ENCODE data around the gene PPP1R12B. TPM values are rescaled to one million over a fixed set of nuclear protein-coding genes. Genes with fewer than 3 reads are reported as not detected.

PPP1R12B gene
- total RNA-seq, 4 donors from 2014 or later: 747 to 1,375 (median 979) TPM

DNA sequence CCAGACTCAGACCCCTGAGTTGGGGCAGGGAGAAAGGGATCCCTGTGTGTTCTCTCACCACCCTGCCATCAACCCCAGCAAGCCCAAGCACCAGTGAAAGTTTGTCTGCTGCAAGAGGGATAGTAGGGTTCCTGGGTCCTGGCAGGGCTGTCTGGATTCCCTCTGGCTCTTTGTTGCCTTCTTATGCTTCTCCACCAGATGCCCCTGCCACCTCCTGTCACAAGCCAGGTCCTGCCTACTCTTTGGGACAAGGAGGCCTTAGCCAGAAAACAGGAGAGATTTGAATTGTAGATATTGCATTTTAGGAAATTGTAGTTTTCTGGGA, 28.5 kb upstream of the PPP1R12B start:
- peaks cover 16% of the 10 kb centered on the region for H3K27me3 ChIP-seq
- H3K9me3 ChIP-seq: no peaks in the 10 kb centered on the region
- TF ChIP-seq POLR2AphosphoS5 (IDR thresholded peaks at IDR 0.05) (no peak), CTCF (IDR thresholded peaks at IDR 0.05) (no peak), POLR2A (IDR thresholded peaks at IDR 0.05) (no peak), EP300 (IDR thresholded peaks at IDR 0.05) (no peak)
- H3K27ac ChIP-seq: no peak overlapping the region
- H3K4me3 ChIP-seq: no peak overlapping the region
- ATAC-seq: no peak
- H3K36me3 ChIP-seq: no peaks in the 10 kb centered on the region
- H3K4me1 ChIP-seq: no peaks in the 10 kb centered on the region

GRCh38 chr1:202323731-202324130, 24.8 kb upstream of the PPP1R12B start:
- TF ChIP-seq POLR2AphosphoS5 (IDR thresholded peaks at IDR 0.05) (no peak), POLR2A (IDR thresholded peaks at IDR 0.05) (no peak), EP300 (IDR thresholded peaks at IDR 0.05) (no peak), CTCF (IDR thresholded peaks at IDR 0.05) (no peak)
- no peak for ATAC-seq
- WGBS, 2 donors (ENCODE audit: low coverage in 1 of 2): 76 to 88% methylated on average over 4 of the region's 4 CpGs

GRCh38 chr1:202324646-202325045, 23.9 kb upstream of the PPP1R12B start:
- TF ChIP-seq POLR2A (IDR thresholded peaks at IDR 0.05): no peak
- TF ChIP-seq CTCF (IDR thresholded peaks at IDR 0.05): no peak
- no peak for TF ChIP-seq EP300 (IDR thresholded peaks at IDR 0.05)
- no peak for TF ChIP-seq POLR2AphosphoS5 (IDR thresholded peaks at IDR 0.05)
- Histone ChIP-seq H3K4me3 (no peak overlapping the region), H3K36me3 (no peaks in the 10 kb centered on the region), H3K9me3 (no peaks in the 10 kb centered on the region), H3K4me1 (no peaks in the 10 kb centered on the region), H3K27ac (no peak overlapping the region), H3K27me3 (no peaks in the 10 kb centered on the region)
- no peak for ATAC-seq
- whole genome bisulfite sequencing, 2 donors (ENCODE audit: low coverage in 1 of 2): 80 to 94% methylated on average over 1 to 2 of the region's 2 CpGs

More at GRCh38 chr1:202323731-202324130, 24.8 kb upstream of the PPP1R12B start:
- no peaks in the 10 kb centered on the region for H3K9me3 ChIP-seq
- no peaks in the 10 kb centered on the region for H3K4me1 ChIP-seq
- H3K36me3 ChIP-seq: no peaks in the 10 kb centered on the region
- H3K4me3 ChIP-seq: no peak overlapping the region
- no peak overlapping the region for H3K27ac ChIP-seq
- H3K27me3 ChIP-seq: peaks cover 3% of the 10 kb centered on the region

DNA sequence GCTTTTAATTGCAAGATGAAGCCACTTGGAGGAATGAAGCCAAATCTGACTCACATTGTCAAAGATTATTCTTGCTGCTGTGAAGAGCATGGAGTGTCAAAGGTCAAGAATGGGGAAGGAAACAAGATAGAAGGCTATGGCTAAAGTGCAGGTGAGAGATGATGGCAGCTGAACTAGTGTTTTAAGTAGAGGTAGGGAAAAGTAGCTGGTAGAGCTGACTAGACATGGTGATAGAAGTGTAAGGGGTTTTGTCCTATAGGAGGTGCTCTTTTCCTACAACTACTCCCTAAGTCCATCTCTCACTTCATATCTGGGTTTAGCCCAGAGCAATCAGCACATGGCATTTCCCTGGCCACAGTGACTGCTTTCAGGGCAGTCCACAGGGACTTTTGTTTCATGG, 18.6 kb upstream of the PPP1R12B start:
- no peaks in the 10 kb centered on the region for H3K4me1 ChIP-seq
- H3K9me3 ChIP-seq: no peaks in the 10 kb centered on the region
- TF ChIP-seq POLR2AphosphoS5 (IDR thresholded peaks at IDR 0.05) (no peak), CTCF (IDR thresholded peaks at IDR 0.05) (no peak), EP300 (IDR thresholded peaks at IDR 0.05) (no peak), POLR2A (IDR thresholded peaks at IDR 0.05) (no peak)
- no peak overlapping the region for H3K27ac ChIP-seq
- no peak overlapping the region for H3K4me3 ChIP-seq
- no peaks in the 10 kb centered on the region for H3K27me3 ChIP-seq
- peaks cover 0 to 15% of the 10 kb centered on the region in 2 donors for H3K36me3 ChIP-seq
- no peak for ATAC-seq

- ATAC-seq: no peak
- Histone ChIP-seq H3K4me1 (no peaks in the 10 kb centered on the region), H3K27ac (no peak overlapping the region), H3K9me3 (no peaks in the 10 kb centered on the region), H3K4me3 (no peak overlapping the region), H3K36me3 (peaks cover 0 to 15% of the 10 kb centered on the region in 2 donors), H3K27me3 (no peaks in the 10 kb centered on the region)
- TF ChIP-seq CTCF (IDR thresholded peaks at IDR 0.05) (no peak), POLR2AphosphoS5 (IDR thresholded peaks at IDR 0.05) (no peak), POLR2A (IDR thresholded peaks at IDR 0.05) (no peak), EP300 (IDR thresholded peaks at IDR 0.05) (no peak)
- 33 to 59% methylated on average over 4 of the region's 4 CpGs for WGBS, 2 donors (ENCODE audit: low coverage in 1 of 2)
Measured at GRCh38 chr1:202333861-202334260, 14.6 kb upstream of the PPP1R12B start.

Data from gastroesophageal sphincter (tissue), 4 donors.